ENCODE results near the gene TOGARAM2.

The TOGARAM2 gene

GRCh38 chr2:29056452-29056851 is 75.4 kb downstream of the TOGARAM2 start:
- DNase-seq, result no peak

GRCh38 chr2:29057006-29057405 is 75.9 kb downstream of the TOGARAM2 start:
- no peak for DNase-seq

GRCh38 chr2:29059624-29060023 is 78.5 kb downstream of the TOGARAM2 start:
- peak; percentile 73 for DNase-seq

DNA sequence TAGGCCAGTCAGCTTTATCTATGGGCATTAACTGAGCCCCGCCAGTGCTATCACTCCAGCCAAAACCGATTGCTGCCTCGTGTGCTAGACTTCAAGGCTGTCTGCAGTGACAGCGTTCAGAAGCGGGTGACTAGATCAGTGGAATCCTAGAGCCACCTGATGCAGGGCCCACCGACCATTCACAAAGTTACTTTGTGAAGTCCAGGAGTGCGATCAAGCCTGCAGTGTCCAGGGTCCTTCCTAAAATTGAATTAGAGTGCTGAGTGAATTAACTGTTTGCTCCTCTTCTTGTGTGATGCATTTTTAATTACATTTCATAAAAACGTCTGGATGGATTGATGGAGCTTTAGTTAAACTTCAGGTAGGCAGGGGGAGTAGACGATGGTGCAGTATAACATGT is 79.3 kb downstream of the TOGARAM2 start:
- no peak for DNase-seq

- DNase-seq, result no peak
Measured at GRCh38 chr2:29061176-29061575, 80.1 kb downstream of the TOGARAM2 start.

DNA sequence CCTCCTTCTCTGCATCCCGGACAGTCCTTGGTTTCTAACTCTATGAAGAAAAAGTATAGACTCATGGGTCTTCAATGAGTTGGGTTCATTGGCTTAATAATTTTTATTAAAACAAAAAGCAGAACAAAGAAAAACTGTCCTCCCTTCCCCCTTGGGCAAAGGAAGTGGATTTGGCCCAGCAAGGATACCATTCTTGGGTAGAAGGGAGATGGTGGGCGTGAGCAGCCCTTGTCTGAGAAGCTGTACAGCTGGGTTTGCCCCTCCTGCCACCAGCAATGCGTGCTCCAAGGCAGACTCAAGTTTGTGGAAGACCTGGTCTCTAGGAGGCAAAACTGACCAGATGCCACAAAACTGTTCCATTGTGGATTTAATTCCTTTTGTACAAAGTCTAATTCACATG is 80.5 kb downstream of the TOGARAM2 start:
- DNase-seq, result no peak

DNA sequence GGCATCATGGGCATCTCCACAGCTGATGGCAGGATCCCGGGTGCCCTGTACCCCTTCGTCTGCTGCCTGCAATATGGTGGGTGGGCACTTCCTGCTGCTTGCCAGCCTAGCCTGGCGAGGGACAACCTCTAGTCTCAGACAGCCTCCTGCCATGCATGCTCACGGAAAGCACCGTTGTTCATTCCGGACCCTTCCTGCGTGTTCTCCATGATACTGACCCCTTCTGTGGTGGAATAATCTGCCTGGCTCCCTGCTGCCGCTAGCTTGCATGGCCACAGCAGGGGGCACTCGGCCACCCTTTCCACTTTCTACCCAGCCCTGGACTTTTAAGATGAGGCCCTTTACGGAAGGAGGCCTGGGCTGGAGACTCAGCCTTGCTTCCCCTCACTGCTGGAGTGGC is 81.3 kb downstream of the TOGARAM2 start:
- DNase-seq, result no peak

- no peak for DNase-seq
Measured at GRCh38 chr2:29063056-29063455, 82.0 kb downstream of the TOGARAM2 start.

DNA sequence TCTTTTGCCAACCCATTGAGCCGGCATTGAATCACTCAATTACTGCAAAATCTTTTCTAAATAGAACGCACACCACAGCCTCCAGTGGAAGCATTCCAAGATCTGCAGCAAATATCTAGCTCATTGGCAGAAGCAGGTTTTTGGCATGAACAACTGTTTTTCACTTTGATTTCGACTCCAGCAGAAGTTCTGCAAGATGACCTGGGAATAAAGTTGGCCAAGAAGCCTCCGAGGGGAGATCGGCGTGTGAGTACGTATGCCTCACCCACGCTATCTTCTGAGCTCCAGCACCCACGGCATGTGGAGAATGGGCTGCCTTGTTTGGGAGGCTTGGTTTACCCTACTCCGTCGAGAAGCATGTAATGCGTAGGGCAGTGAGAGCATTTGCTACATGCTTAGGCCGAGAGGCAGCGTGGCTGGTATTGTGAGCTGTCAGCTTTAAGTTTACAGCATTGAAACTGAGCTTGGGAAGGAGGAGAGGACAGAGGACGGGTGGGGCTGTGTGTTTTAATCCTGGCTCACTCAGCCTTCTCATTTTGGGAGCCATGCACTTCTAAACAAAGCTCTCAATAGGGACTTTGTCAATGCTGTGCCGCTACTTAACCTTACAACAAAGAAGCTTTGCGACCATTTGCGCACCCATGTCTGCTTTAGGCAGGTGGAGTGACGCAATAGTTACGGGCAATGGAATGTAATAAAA is 82.7 kb downstream of the TOGARAM2 start:
- DNase-seq, result no peak

DNA sequence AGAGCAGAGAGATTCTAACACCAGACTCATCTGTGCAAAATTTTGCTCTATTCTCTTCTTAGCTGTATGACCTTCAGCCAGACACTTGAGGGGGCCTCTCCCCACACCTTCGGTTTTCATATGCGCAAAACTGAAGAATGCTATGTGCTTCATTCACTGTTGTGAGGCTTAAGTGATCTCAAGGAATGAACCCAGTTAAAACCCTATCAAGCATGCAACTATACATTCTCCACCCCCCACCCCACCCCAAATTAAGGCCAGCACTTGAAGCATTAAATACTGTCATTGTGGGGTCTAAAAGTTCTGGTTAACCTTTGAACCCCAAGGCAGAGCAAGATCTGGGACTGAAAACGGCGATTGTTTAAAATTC is 83.2 kb downstream of the TOGARAM2 start:
- no peak for DNase-seq

DNA sequence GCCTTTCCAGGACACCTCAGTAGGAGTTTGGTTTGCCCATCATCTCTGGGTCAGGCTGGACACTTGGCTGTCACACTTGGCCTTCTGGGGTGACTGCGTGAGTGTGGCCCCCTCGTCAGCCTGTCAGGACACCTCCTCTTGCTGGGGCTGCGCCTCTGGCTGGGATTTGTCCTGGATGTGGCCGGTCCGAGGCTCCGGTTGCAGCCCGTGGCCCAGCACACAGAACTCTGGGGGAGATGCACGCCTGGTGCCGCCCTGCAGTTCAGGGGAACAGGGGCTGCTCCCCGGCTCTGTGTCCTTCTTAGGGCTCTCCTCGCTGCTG is 83.6 kb downstream of the TOGARAM2 start:
- DNase-seq, result no peak

DNA sequence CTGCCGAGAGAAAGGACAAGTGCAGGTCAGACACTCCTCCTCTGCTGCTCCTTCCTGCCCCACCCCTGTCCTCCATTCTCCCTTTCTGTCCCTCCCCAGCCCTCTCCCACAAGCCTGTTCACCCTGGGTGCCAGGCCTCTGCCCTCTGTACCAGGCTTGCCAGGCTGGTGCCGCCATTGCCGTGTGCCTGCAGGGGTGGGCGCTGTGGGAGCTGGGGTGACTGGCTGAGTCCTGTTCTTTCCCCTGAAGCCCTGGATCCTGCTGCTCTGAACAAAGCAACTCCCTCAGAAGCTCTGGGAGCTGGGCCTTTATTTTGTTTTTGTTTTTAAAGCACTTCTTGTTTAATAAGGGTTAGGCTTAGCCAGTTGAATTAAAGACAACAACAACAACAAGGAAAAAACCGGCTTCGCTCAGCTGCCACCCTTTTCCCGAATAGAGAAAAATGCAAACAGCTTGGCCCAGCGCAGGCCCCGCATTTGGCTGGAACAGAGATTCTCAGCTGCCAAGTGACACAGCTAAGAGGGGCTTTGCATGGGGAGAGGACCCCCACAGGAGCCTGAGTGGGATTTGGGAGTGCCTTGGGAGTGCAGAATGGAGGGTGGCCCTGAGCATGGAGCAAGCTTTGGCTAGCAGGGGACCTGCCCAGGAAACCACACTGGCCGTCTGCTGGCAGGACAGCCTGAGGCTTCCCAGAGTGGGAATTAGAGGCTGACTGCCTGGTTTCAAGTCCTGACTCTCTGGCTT is 84.1 kb downstream of the TOGARAM2 start:
- no peak for DNase-seq

GRCh38 chr2:29066271-29066860 is 85.3 kb downstream of the TOGARAM2 start:
- DNase-seq, result no peak

DNA sequence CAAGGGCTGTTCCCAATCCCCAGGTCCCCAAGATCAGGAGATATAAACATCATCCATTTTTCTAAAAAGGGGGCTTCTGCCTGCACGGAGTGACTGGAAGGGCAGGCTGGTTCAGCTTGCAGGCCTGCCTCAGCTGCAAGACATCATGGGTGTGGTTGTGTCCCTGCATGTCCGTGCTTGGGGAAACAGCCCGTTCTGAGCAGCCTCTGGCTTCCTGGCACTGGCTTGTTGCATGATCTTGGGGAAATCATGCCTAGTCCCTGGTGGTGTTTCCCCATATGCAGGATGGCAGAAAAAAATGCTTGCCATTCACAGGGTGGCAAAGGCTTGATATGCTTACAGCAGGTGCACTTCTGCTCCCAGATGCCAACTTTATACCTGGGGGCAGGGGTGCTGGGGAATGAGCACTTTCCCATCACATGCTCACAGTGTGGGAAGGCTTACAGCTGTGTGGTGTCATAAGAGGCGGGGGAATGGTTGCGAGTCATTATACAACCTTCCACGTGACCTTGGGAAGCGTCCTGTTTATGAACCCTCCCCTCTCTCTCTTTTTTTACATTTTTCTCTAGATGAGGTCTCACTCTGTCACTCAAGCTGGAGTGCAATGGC is 86.0 kb downstream of the TOGARAM2 start:
- no peak for DNase-seq

GRCh38 chr2:29068513-29068912 is 87.4 kb downstream of the TOGARAM2 start:
- DNase-seq, result peak; percentile 41

DNA sequence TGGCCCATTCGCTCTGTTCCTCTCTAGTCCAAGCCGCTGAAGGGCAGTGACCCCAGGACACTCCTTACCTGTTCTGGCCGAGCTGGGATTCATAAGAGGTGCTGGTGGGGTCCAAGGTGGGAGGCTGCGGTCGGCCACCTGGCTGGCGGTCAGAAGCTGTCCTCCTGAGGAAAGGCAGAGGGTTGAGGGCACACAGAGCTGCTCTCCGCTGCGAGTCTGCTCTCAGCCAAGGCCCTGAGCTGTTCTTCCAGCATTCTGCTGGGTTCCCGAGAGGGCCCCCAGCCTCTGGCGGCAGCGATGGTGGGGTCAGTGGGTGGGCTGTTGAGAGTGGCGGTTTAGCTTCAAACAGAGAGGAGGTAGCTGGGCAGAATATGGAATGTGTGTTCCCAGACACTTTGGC is 89.4 kb downstream of the TOGARAM2 start:
- DNase-seq, result no peak

GRCh38 chr2:29071032-29071975 is 90.2 kb downstream of the TOGARAM2 start:
- no peak for DNase-seq

GRCh38 chr2:29072251-29072650 is 91.2 kb downstream of the TOGARAM2 start:
- no peak for DNase-seq

DNA sequence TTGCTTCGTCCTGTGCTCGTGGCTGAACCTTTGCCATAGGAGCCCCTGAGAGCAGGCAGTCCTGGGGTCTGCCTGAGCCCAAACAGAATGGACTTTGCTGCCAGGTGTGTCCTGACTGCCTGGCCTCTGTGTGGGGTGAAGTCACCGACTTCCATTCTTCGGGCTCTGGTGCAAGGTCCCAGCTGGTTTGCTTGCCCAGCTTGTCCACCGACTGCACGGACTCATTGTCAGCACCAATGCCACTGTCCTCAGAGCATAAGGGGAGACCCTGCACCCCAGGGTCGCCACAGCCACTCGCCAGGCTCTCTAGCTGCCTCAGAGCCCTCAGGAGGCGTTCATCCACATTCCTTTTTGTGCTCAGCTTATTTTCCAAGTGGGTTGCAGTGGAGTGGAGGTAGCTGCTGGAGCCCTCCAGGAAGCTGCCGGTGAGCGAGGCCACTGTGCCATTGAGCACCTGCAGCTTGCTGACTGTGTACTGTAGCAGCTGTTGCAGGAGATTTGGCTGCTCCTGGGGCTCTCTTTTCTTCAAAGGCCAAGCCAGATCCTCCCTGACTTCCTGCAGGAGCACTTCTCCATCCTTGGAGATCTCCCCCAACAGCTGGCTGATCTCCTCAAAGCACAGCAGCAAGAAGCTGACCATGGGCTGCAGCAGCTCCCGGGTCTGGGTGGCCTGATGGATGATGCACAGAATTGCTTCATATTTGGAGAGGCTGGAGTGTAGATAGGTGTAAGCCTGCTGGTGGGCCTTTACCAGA is 92.0 kb downstream of the TOGARAM2 start:
- no peak for DNase-seq

DNA sequence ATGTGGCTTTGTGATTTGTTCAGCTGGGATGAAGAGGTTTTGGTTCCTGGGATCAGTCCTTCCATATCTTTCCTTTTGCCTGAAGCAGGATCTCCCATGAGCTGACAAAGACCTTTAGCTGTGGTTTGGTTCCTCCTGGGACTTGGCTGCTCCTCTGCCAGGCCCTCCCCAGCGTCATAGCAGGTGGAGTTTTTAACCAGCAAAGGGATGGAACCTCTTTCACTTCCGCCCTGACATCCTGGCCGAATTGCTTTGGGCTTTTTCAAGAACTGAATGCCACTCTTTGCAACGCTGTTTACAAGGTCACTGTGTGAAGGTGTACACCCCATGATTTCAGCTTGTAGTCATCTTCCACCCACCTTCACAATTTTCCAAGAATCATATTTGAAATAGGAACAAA is 92.8 kb downstream of the TOGARAM2 start:
- no peak for DNase-seq

- DNase-seq, result peak; percentile 93
Measured at GRCh38 chr2:29074411-29074810, 93.3 kb downstream of the TOGARAM2 start, which contains the start of gene PCARE. TSS of gene PCARE (minus strand) at chr2:29074523. CDS start at chr2:29074261, 262 bp downstream.
